KOPT-K1 (cell line): Measurements from ENCODE around the gene ITPR1.

Experiments used
- H3K27ac ChIP-seq: fragments of 200-600 bp; sonication (generic); 2 replicates; pipeline ENCODE4 v1.5.1; 2016; ENCODE audit warnings: antibody characterized with exemption, mild to moderate bottlenecking, low read depth, low read length; ENCODE audit not compliant: poor library complexity, severe bottlenecking
- H3K36me3 ChIP-seq: fragments of 200-600 bp; sonication (generic); 2 replicates; pipeline ENCODE4 v1.5.1; 2017; ENCODE audit warnings: antibody characterized with exemption, mild to moderate bottlenecking, low read length, moderate library complexity; ENCODE audit not compliant: insufficient read depth
- H3K9me3 ChIP-seq: fragments of 200-600 bp; sonication (generic); 2 replicates; pipeline ENCODE4 v1.5.1; 2017; ENCODE audit warnings: antibody characterized with exemption, low read length, mild to moderate bottlenecking; ENCODE audit not compliant: insufficient read depth, poor library complexity, severe bottlenecking

Gene ITPR1

GRCh38 chr3:4512895-4513616 lies 19.9 kb downstream of the ITPR1 start:
- H3K36me3 ChIP-seq: no peaks in the 10 kb centered on the region
- no peaks in the 10 kb centered on the region for H3K9me3 ChIP-seq
- peak overlapping the region; percentile 29 for H3K27ac ChIP-seq

- Histone ChIP-seq H3K27ac (no peak overlapping the region), H3K36me3 (no peaks in the 10 kb centered on the region), H3K9me3 (no peaks in the 10 kb centered on the region)
These were observed 21.2 kb downstream of the ITPR1 start for GRCh38 chr3:4514321-4514720.

- no peak overlapping the region for H3K27ac ChIP-seq
- no peaks in the 10 kb centered on the region for H3K36me3 ChIP-seq
- no peaks in the 10 kb centered on the region for H3K9me3 ChIP-seq
These were observed 21.8 kb downstream of the ITPR1 start for GRCh38 chr3:4514916-4515315.

- H3K36me3 ChIP-seq: no peaks in the 10 kb centered on the region
- H3K9me3 ChIP-seq: no peaks in the 10 kb centered on the region
- H3K27ac ChIP-seq: no peak overlapping the region
These were observed 22.9 kb downstream of the ITPR1 start for GRCh38 chr3:4515916-4516579.

GRCh38 chr3:4517093-4517492 lies 23.9 kb downstream of the ITPR1 start:
- Histone ChIP-seq H3K36me3 (no peaks in the 10 kb centered on the region), H3K27ac (no peak overlapping the region), H3K9me3 (no peaks in the 10 kb centered on the region)

- peak overlapping the region; percentile 69 for H3K27ac ChIP-seq
- H3K36me3 ChIP-seq: no peaks in the 10 kb centered on the region
- no peaks in the 10 kb centered on the region for H3K9me3 ChIP-seq
These were observed 24.6 kb downstream of the ITPR1 start for GRCh38 chr3:4517643-4518311.

GRCh38 chr3:4520033-4520816 lies 27.1 kb downstream of the ITPR1 start:
- Histone ChIP-seq H3K9me3 (no peaks in the 10 kb centered on the region), H3K36me3 (no peaks in the 10 kb centered on the region), H3K27ac (no peak overlapping the region)

- H3K27ac ChIP-seq: no peak overlapping the region
- H3K36me3 ChIP-seq: no peaks in the 10 kb centered on the region
- no peaks in the 10 kb centered on the region for H3K9me3 ChIP-seq
These were observed 29.8 kb downstream of the ITPR1 start for GRCh38 chr3:4522947-4523346.

- no peaks in the 10 kb centered on the region for H3K9me3 ChIP-seq
- H3K27ac ChIP-seq: no peak overlapping the region
- no peaks in the 10 kb centered on the region for H3K36me3 ChIP-seq
These were observed 30.9 kb downstream of the ITPR1 start for GRCh38 chr3:4523710-4524698.

- Histone ChIP-seq H3K9me3 (no peaks in the 10 kb centered on the region), H3K36me3 (no peaks in the 10 kb centered on the region), H3K27ac (no peak overlapping the region)
These were observed 32.5 kb downstream of the ITPR1 start for GRCh38 chr3:4525560-4526223.

GRCh38 chr3:4528320-4528719 lies 35.2 kb downstream of the ITPR1 start:
- no peaks in the 10 kb centered on the region for H3K9me3 ChIP-seq
- no peak overlapping the region for H3K27ac ChIP-seq

GRCh38 chr3:4528819-4529600 lies 35.9 kb downstream of the ITPR1 start:
- Histone ChIP-seq H3K36me3 (no peaks in the 10 kb centered on the region), H3K9me3 (no peaks in the 10 kb centered on the region), H3K27ac (no peak overlapping the region)

More at GRCh38 chr3:4528320-4528719, 35.2 kb downstream of the ITPR1 start:
- H3K36me3 ChIP-seq: no peaks in the 10 kb centered on the region
